ENCODE results near the gene DNAI1. TPM values are rescaled to one million over a fixed set of nuclear protein-coding genes. Genes with fewer than 3 reads are reported as not detected.

Gene DNAI1
- polyA plus RNA-seq, 2 of the 4 experiments (the other 2 are of a cell fraction) = 0.27 to 0.40 TPM

DNA sequence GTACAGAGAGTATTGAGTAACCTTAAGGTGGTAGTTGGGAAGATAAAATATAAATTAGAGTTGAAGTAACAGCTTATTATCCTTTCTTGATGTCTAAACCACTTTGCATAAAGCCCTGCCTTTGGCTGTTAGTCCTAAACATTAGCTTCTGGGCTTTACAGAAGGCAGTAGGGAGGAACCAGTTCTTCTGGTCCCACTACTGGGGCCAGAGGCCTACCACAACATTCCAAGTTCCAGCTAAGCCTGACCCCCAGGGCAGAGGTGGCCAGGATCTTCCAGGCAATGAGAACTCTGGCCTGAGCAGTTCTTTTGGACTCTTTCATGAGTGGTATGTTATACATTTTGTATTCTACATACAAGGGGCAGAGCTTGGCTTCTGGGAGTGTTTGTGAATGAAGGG lies 26.1 kb downstream of the DNAI1 start:
- POLR2A ChIA-PET = no interaction called here
- Histone ChIP-seq H3K27ac (no peak overlapping the region), H3K4me3 (no peak overlapping the region), H3K4me2 (no peak overlapping the region), H3K4me1 (no peaks in the 10 kb centered on the region), H3K9me3 (no peaks in the 10 kb centered on the region)
- TF ChIP-seq RARB (CRISPR knock-in tag; IDR thresholded peaks at IDR 0.05) = no peak
- no peak for TF ChIP-seq NPAS2 (CRISPR knock-in tag; IDR thresholded peaks at IDR 0.05; ENCODE audit: borderline replicate concordance)
- TF ChIP-seq PHF8 (IDR thresholded peaks at IDR 0.05; ENCODE audit: borderline replicate concordance, low read depth) = no peak
- no peak for TF ChIP-seq SMC3 (IDR thresholded peaks at IDR 0.05)
- no peak for TF ChIP-seq HDAC2 (IDR thresholded peaks at IDR 0.05)
- FAIRE-seq (no peak), ATAC-seq (no peak), DNase-seq (ENCODE audit: low read depth in 1 of 2, low spot score in 1 of 2) (no peak)
- CTCF ChIA-PET = interaction anchor here (0.8 to 11.2 kb wide), 5 partner anchors 12 to 107 kb away, joined by 3 to 107 read pairs (median 4); no protein-coding TSS in a partner anchor

- ATAC-seq (no peak), FAIRE-seq (no peak), DNase-seq (ENCODE audit: low read depth in 1 of 2, low spot score in 1 of 2) (no peak)
- WGBS (ENCODE audit: missing lambda C conversion rate) = 54% methylated on average over 6 of the region's 6 CpGs
- no peaks in the 10 kb centered on the region for H3K4me1 ChIP-seq
- no peak overlapping the region for H3K4me2 ChIP-seq
- TF ChIP-seq, protein P1, sequence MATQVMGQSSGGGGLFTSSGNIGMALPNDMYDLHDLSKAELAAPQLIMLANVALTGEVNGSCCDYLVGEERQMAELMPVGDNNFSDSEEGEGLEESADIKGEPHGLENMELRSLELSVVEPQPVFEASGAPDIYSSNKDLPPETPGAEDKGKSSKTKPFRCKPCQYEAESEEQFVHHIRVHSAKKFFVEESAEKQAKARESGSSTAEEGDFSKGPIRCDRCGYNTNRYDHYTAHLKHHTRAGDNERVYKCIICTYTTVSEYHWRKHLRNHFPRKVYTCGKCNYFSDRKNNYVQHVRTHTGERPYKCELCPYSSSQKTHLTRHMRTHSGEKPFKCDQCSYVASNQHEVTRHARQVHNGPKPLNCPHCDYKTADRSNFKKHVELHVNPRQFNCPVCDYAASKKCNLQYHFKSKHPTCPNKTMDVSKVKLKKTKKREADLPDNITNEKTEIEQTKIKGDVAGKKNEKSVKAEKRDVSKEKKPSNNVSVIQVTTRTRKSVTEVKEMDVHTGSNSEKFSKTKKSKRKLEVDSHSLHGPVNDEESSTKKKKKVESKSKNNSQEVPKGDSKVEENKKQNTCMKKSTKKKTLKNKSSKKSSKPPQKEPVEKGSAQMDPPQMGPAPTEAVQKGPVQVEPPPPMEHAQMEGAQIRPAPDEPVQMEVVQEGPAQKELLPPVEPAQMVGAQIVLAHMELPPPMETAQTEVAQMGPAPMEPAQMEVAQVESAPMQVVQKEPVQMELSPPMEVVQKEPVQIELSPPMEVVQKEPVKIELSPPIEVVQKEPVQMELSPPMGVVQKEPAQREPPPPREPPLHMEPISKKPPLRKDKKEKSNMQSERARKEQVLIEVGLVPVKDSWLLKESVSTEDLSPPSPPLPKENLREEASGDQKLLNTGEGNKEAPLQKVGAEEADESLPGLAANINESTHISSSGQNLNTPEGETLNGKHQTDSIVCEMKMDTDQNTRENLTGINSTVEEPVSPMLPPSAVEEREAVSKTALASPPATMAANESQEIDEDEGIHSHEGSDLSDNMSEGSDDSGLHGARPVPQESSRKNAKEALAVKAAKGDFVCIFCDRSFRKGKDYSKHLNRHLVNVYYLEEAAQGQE (IDR thresholded peaks at IDR 0.05) = no peak
- TF ChIP-seq MAFK (IDR thresholded peaks at IDR 0.05; ENCODE audit: partially characterized antibody) = no peak
- TF ChIP-seq RAD21 (conservative IDR thresholded peaks at IDR 0.05 in 1 of 2, IDR thresholded peaks at IDR 0.05 in 1 of 2) = no peak
- TF ChIP-seq PHF8 (IDR thresholded peaks at IDR 0.05; ENCODE audit: borderline replicate concordance, low read depth) = no peak
- no peak for TF ChIP-seq FOSL2 (IDR thresholded peaks at IDR 0.05)
- TF ChIP-seq FOSL2 (CRISPR knock-in tag; IDR thresholded peaks at IDR 0.05) = no peak
- no peak for TF ChIP-seq GATA3 (IDR thresholded peaks at IDR 0.05; ENCODE audit: borderline replicate concordance)
- TF ChIP-seq BHLHE40 (IDR thresholded peaks at IDR 0.05; ENCODE audit: low read depth, low read length) = no peak
- no peak for TF ChIP-seq KDM5A (IDR thresholded peaks at IDR 0.05)
- no peak for TF ChIP-seq MAZ (IDR thresholded peaks at IDR 0.05; ENCODE audit: borderline replicate concordance, low read depth, low read length)
- TF ChIP-seq NPAS2 (CRISPR knock-in tag; IDR thresholded peaks at IDR 0.05; ENCODE audit: borderline replicate concordance) = no peak
- no peak for TF ChIP-seq CHD2 (IDR thresholded peaks at IDR 0.05; ENCODE audit: low read length, partially characterized antibody)
- TF ChIP-seq HES2 (IDR thresholded peaks at IDR 0.05) = no peak
- TF ChIP-seq HMGXB4 (CRISPR knock-in tag; IDR thresholded peaks at IDR 0.05; ENCODE audit: borderline replicate concordance) = no peak
- no peak for TF ChIP-seq HOXB5 (CRISPR knock-in tag; IDR thresholded peaks at IDR 0.05)
- no peak for TF ChIP-seq E2F6 (IDR thresholded peaks at IDR 0.05; ENCODE audit: borderline replicate concordance, low read depth)
- H3K27ac ChIP-seq = no peak overlapping the region
- H3K4me3 ChIP-seq = no peak overlapping the region
- CTCF ChIA-PET = interaction anchor here (1.1 to 11.2 kb wide), 4 partner anchors 11 to 106 kb away, joined by 3 to 107 read pairs (median 8); no protein-coding TSS in a partner anchor
- no peaks in the 10 kb centered on the region for H3K9me3 ChIP-seq
- POLR2A ChIA-PET = no interaction called here
Observed at GRCh38 chr9:34485822-34486221, 27.2 kb downstream of the DNAI1 start.
